ENCODE measurements around the gene MRPL46. TPM values are rescaled to one million over a fixed set of nuclear protein-coding genes. Genes with fewer than 3 reads are reported as not detected.
"Not testable (repeated sequence)": the region's sequence is repeated elsewhere in the genome, so short reads cannot be mapped to it uniquely, and the experiment has no call there.

The MRPL46 gene
- total RNA-seq, 1 donor from 2014 or later = 20.3 TPM

- no peak for DNase-seq
Measured at GRCh38 chr15:88477904-88478303, 10.7 kb upstream of the MRPL46 start.

- DNase-seq = no peak
Measured at GRCh38 chr15:88477126-88477525, 9.9 kb upstream of the MRPL46 start.

- peak; percentile 69 for DNase-seq
Measured at GRCh38 chr15:88476635-88477060, 9.5 kb upstream of the MRPL46 start.

- not testable (repeated sequence) for DNase-seq
Measured at GRCh38 chr15:88473661-88474293, 6.6 kb upstream of the MRPL46 start.

- DNase-seq = no peak
Measured at GRCh38 chr15:88472225-88472624, 5.0 kb upstream of the MRPL46 start.

- no peak for DNase-seq
Measured at GRCh38 chr15:88470625-88471372, 3.6 kb upstream of the MRPL46 start.

- no peak for DNase-seq
Measured at GRCh38 chr15:88469321-88469720, 2.1 kb upstream of the MRPL46 start.

GRCh38 chr15:88468721-88469120 lies 1.5 kb upstream of the MRPL46 start:
- DNase-seq = not testable (repeated sequence)

- peak; percentile 39 for DNase-seq
Measured at GRCh38 chr15:88467935-88468528, 844 bp upstream of the MRPL46 start.

- DNase-seq = peak; percentile 47
Measured at GRCh38 chr15:88465633-88466224, 1.5 kb downstream of the MRPL46 start.

GRCh38 chr15:88463870-88464532 lies 3.2 kb downstream of the MRPL46 start:
- no peak for DNase-seq

- no peak for DNase-seq
Measured at GRCh38 chr15:88456733-88457132, 10.5 kb downstream of the MRPL46 start.

- peak; percentile 81 for DNase-seq
Measured at GRCh38 chr15:88454867-88455810, 12.0 kb downstream of the MRPL46 start.

- peak; percentile 54 for DNase-seq
Measured at GRCh38 chr15:88454236-88454635, 13.0 kb downstream of the MRPL46 start.

GRCh38 chr15:88453651-88454050 lies 13.5 kb downstream of the MRPL46 start:
- DNase-seq = no peak

- DNase-seq = peak; percentile 73
Measured at GRCh38 chr15:88450125-88450798, 16.9 kb downstream of the MRPL46 start.

GRCh38 chr15:88449581-88449980 lies 17.6 kb downstream of the MRPL46 start:
- no peak for DNase-seq

- DNase-seq = no peak
Measured at GRCh38 chr15:88448991-88449461, 18.2 kb downstream of the MRPL46 start.

- no peak for DNase-seq
Measured at GRCh38 chr15:88447741-88448140, 19.4 kb downstream of the MRPL46 start.

GRCh38 chr15:88447206-88447605 lies 20.0 kb downstream of the MRPL46 start:
- DNase-seq = no peak

All from dermis blood vessel endothelial cell (primary cell).